NCI-H82 treated with DMSO at 0.1 percent for 48 hours (cell line): ENCODE results near the gene C6orf89.
"Not testable (repeated sequence)": the region's sequence is repeated elsewhere in the genome, so short reads cannot be mapped to it uniquely, and the experiment has no call there.

Experiments used
- DNase-seq: peaks from one replicate; lab custom pipeline; 2025; ENCODE audit not compliant: unreplicated experiment; lab: John Stamatoyannopoulos, UW

The C6orf89 gene

GRCh38 chr6:36920049-36920448 is 34.3 kb downstream of the C6orf89 start:
- no peak for DNase-seq

DNA sequence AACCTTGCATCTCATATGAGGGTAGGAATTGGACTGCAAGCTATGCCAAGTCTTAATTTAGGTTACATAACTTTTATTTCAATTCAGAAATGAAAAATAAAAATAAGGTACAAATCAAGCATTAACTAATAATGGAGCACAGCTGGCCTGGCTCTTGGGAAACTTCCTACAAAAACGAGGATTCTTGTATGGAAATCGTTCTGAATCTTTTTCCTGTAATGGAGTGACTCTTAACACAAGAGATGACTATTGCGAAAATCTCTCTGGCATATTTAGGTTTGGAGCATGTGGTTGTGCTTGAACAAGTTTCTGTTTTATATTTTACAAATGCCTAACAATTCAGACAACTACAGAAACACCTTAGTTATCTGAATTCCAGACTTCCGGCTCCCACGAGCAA is 34.8 kb downstream of the C6orf89 start:
- DNase-seq: no peak

DNA sequence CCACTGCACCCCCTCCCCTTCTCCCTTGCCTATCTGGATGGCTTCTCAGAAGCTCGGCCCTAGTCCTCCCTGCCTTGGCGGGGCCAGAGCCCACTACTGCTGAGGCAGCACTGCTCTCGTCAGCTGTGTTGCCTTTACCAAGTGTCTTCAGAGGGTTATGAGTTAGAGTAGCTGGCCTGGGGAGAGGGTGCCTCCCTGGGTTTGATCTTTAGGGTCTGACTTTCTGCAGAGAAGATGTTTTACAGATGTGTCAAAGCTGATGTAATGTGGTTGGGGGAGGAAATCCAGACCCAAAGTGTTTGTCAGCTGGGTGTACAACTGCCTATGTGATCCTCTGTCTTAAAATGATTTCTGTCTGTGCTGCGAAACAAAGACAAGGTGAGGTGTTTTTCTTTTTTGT is 38.4 kb downstream of the C6orf89 start:
- no peak for DNase-seq

- DNase-seq: no peak
These were observed 39.1 kb downstream of the C6orf89 start for GRCh38 chr6:36924778-36925374.

- DNase-seq: no peak
These were observed 40.1 kb downstream of the C6orf89 start for GRCh38 chr6:36925809-36926208.

- no peak for DNase-seq
These were observed 41.2 kb downstream of the C6orf89 start for GRCh38 chr6:36926708-36927513.

DNA sequence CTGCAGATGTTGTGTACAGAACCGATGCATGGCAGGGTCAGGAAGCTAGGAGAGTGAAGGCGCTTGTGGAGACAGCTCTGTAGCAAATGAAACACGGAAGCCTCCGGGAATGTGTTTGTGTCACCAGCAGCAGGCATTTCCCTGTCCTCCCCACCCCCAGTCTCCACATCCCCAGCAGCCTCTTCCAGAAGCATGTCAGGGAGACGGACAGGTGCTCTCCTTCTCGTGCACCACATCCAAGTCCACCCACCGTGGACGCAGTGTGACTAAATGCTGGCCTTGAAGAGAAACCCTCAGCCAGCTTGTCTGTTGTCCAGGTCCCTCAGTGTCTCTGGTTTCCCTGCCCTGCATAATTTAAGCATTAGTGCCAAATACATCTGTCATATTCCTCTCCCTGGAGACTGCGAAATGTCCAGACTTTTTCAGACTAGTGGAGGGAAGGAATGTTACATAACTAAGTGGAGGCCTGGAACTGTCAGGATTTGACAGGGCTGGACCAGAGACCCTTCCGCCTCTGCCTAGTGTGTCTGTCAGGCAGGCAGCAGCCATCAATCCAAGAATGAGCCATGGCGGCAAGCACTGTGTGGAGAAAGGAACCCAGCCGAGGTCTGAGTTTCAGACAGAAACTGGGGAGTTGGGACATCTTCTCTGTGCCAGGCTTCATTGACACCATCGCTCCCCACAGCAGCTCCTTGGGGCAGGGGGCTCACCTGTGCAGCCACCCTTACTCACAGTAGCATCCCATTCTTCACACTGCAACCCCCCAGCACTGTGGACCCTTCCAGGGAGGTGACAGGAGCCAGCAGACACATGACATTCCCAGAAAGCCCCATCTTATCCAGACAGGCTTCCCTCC is 42.2 kb downstream of the C6orf89 start:
- DNase-seq: no peak

DNA sequence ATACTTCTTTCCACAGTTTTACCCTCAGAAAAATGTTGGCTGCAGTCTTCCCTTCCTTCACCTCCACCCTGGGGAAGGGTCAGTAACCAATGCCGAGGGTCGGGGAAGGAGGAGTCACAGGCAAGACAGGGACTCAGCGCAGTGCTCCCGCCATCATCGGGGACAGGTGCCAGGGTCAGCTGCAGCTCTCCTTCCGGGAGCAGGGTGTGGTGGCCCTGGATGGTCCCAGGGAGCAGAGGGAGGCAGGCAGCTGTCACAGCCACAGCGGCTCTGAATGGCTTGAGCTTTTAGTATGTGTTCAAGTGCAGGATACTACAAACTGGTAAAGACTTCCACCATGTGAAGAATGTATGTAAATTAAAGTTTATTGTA is 42.8 kb downstream of the C6orf89 start:
- DNase-seq: no peak

- no peak for DNase-seq
These were observed 43.4 kb downstream of the C6orf89 start for GRCh38 chr6:36929152-36929551.

DNA sequence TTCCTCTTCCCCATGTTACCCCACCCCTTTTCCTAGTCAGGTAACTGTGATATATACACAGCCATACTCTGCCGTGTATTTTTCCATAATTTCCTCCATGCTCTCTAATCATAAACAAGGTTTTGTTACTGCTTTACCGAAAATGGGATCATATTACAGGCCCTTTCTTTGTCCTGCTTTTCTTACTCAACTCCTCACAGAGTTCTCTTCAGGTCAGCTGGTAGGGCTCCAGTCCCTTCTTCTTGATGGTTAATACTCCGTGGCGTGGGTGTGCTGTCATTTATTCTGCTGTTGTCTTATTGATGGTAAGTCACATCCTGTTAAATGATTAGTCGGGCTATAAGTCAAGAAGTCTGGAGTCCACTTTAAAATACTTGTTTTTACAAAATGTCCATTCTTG is 43.9 kb downstream of the C6orf89 start:
- no peak for DNase-seq

DNA sequence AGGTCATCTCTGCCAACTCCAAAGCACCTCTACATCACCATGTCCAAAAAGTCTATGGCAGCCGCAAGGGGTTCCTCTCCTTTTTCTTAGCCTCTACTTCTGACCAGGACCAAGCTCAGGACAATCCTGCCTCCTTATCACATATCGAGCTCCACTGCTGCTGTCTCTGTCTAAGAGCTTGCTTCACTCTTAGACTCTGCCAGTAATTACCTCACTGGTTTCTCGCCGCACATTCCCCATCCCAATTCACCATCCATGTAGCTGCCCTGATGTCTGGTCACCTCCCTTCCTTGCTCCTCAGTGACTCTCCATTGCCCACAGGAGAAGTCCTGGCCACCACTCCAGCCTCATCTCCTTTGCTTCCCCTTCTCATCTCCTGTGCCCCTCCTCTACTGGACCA is 44.7 kb downstream of the C6orf89 start:
- DNase-seq: no peak

DNA sequence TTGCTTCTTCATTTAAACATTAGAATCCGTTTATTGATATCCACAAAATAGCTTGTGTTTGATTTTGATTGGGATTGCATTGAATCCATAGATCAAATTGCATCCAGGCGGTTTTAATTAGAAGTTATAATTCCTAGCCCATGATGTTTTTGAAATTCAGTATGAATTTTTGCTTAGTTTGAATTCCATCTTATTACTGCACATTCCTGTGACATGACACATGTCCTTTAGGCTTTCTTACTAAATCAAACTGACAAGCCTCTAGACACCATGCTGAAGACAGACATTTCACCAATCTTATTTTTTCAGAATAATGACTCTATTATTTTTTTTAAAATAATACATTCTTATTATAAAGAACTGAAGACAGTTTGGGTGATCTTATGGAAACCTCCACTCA is 47.4 kb downstream of the C6orf89 start:
- DNase-seq: no peak

- DNase-seq: no peak
These were observed 47.8 kb downstream of the C6orf89 start for GRCh38 chr6:36933519-36933918.

GRCh38 chr6:36934901-36935300 is 49.1 kb downstream of the C6orf89 start:
- no peak for DNase-seq

DNA sequence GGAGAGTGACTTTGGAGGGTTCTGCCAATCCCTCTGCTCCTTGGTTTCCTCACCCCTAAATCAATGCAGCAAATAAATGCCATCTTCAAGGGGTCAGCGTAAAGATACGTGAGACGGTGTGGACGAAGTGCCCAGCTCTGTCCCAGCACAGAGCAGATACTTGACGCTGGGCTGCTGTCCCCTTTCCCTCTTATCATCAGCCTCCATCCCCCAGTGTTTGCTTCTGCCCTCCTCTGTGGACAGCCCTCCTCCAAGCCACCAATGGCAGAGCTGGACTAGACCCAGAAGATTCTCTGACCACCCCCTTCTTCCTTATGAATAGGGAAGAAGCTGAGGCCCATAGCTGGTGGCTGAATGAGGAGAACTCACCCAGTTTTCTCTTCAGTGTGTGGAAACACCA is 51.1 kb downstream of the C6orf89 start:
- no peak for DNase-seq

GRCh38 chr6:36937896-36938295 is 52.1 kb downstream of the C6orf89 start:
- DNase-seq: no peak

GRCh38 chr6:36938536-36938935 is 52.8 kb downstream of the C6orf89 start:
- DNase-seq: no peak

- DNase-seq: not testable (repeated sequence)
These were observed 53.3 kb downstream of the C6orf89 start for GRCh38 chr6:36939005-36939404.

DNA sequence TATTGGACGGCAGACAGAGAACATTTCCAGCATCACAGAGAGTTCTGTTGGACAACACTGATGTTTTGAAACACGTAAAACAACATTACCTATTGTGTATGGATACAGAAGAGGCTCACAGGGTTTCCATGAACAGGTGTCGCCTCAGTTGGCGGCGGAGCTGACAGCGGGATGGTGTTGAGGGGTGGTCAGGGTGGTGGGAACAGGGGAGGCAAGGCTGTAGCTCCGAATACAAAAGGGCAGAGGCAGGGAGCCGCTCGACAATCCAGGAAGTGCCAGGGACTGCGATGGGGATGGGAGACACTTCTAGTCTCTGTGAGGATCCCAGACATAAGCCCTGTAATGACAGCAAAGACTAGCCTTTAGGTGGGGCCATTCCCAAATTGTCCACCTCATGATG is 54.3 kb downstream of the C6orf89 start:
- DNase-seq: no peak

DNA sequence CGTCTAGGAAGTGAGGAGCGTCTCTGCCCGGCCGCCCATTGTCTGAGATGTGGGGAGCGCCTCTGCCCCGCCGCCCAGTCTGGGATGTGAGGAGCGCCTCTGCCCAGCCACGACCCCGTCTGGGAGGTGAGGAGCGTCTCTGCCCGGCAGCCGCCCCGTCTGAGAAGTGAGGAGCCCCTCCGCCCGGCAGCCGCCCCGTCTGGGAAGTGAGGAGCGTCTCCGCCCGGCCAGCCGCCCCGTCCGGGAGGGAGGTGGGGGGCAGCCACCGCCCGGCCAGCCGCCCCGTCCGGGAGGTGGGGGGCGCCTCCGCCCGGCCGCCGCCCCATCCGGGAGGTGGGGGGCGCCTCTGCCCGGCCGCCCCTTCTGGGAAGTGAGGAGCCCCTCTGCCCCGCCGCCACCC is 55.8 kb downstream of the C6orf89 start:
- DNase-seq: not testable (repeated sequence)

- DNase-seq: not testable (repeated sequence)
These were observed 56.6 kb downstream of the C6orf89 start for GRCh38 chr6:36942329-36942728.

GRCh38 chr6:36944650-36945049 is 58.9 kb downstream of the C6orf89 start:
- no peak for DNase-seq
